BJ (cell line): ENCODE data around the gene CDKN2AIPNL. TPM values are rescaled to one million over a fixed set of nuclear protein-coding genes. Genes with fewer than 3 reads are reported as not detected.
"Not testable (repeated sequence)": the region's sequence is repeated elsewhere in the genome, so short reads cannot be mapped to it uniquely, and the experiment has no call there.

ENCODE experiments used
- CTCF ChIA-PET: fragments of 350-600 bp; formaldehyde crosslinking; extraction: SDS; loops from one replicate; lab custom pipeline; 2021; ENCODE audit warnings: antibody characterized with exemption, inconsistent platforms; lab: Yijun Ruan, JAX
- POLR2A ChIA-PET: fragments of 300-600 bp; sonication (Branson Sonifier 250); formaldehyde crosslinking; extraction: SDS; loops from one replicate; lab custom pipeline; 2021; ENCODE audit warnings: antibody characterized with exemption; lab: Charles Lee
- DNase-seq: peaks from one replicate; pipeline ENCODE4 v3.0.0-alpha.2; 2011; ENCODE audit warnings: low read depth
- H3K27me3 ChIP-seq: 2 replicates; pipeline ENCODE4 v1.6.0; 2011; ENCODE audit warnings: low read length; ENCODE audit not compliant: control insufficient read depth, insufficient read depth
- H3K36me3 ChIP-seq: 2 replicates; pipeline ENCODE4 v1.5.1; 2011; ENCODE audit warnings: low read length; ENCODE audit not compliant: control insufficient read depth, insufficient read depth
- H3K4me3 ChIP-seq: 2 replicates; pipeline ENCODE4 v1.5.1; 2011; ENCODE audit warnings: low read depth, mild to moderate bottlenecking, control low read depth, low read length
- CTCF ChIP-seq: IDR thresholded peaks from 2 replicates; pipeline ENCODE4 v1.5.1; 2011; ENCODE audit warnings: low read depth, mild to moderate bottlenecking, control low read depth, inconsistent platforms, low read length, moderate library complexity; ENCODE audit not compliant: insufficient read depth
- polyA plus RNA-seq: library from polyadenylated mRNA; depleted of rRNA; stranded (reverse); fragments of >200 nt; gene quantifications from 2 replicates; pipeline ENCODE4 v1.2.3, GENCODE V29; 2011

The CDKN2AIPNL gene
- polyA plus RNA-seq, 1 experiment, result 10.5 TPM

GRCh38 chr5:134392301-134392700 lies 19.4 kb downstream of the CDKN2AIPNL start:
- POLR2A ChIA-PET, result no interaction called here

GRCh38 chr5:134387443-134387842 lies 24.2 kb downstream of the CDKN2AIPNL start:
- TF ChIP-seq CTCF, result no peak
- no peak for DNase-seq
- H3K36me3 ChIP-seq, result peaks cover 7% of the 10 kb centered on the region
- ChIA-PET POLR2A (no interaction called here), CTCF (interaction anchor here (1.6 kb wide), 1 partner anchor 16 kb away, joined by 3 read pairs; the partner anchor contains the start of gene UBE2B)
- no peak overlapping the region for H3K4me3 ChIP-seq
- no peaks in the 10 kb centered on the region for H3K27me3 ChIP-seq

More at GRCh38 chr5:134392301-134392700, 19.4 kb downstream of the CDKN2AIPNL start:
- TF ChIP-seq CTCF, result no peak
- H3K36me3 ChIP-seq, result peaks cover 4% of the 10 kb centered on the region
- H3K4me3 ChIP-seq, result no peak overlapping the region
- no peaks in the 10 kb centered on the region for H3K27me3 ChIP-seq
- DNase-seq, result no peak
- CTCF ChIA-PET, result interaction anchor here (1.0 to 1.7 kb wide), 4 partner anchors 10 to 186 kb away, joined by 3 to 6 read pairs (median 5); partner anchors contain the start of gene UBE2B

- POLR2A ChIA-PET, result no interaction called here
- no peak for DNase-seq
- CTCF ChIA-PET, result interaction anchor here (0.7 to 2.1 kb wide), 4 partner anchors 10 to 194 kb away, joined by 3 to 5 read pairs (median 3); no protein-coding TSS in a partner anchor
- Histone ChIP-seq H3K27me3 (no peaks in the 10 kb centered on the region), H3K4me3 (no peak overlapping the region), H3K36me3 (peaks cover 17% of the 10 kb centered on the region)
- TF ChIP-seq CTCF, result no peak
Observed at GRCh38 chr5:134383980-134384697, 27.5 kb downstream of the CDKN2AIPNL start.

GRCh38 chr5:134382204-134382603 lies 29.5 kb downstream of the CDKN2AIPNL start:
- CTCF ChIA-PET, result interaction anchor here (0.9 to 1.2 kb wide), 3 partner anchors 10 to 196 kb away, joined by 3 to 4 read pairs (median 3); partner anchors contain the start of gene CDKN2AIPNL
- DNase-seq, POLR2A ChIA-PET, H3K27me3 ChIP-seq, H3K4me3 ChIP-seq: not testable (repeated sequence)
- H3K36me3 ChIP-seq, result peaks cover 21% of the 10 kb centered on the region

GRCh38 chr5:134380346-134380745 lies 31.3 kb downstream of the CDKN2AIPNL start:
- ChIA-PET POLR2A (no interaction called here), CTCF (interaction anchor here (1.1 to 1.9 kb wide), 3 partner anchors 8 to 207 kb away, joined by 3 to 5 read pairs (median 4); partner anchors contain the start of gene UBE2B)

More at GRCh38 chr5:134380346-134380745, 31.3 kb downstream of the CDKN2AIPNL start:
- Histone ChIP-seq H3K4me3 (no peak overlapping the region), H3K36me3 (peaks cover 22% of the 10 kb centered on the region), H3K27me3 (no peaks in the 10 kb centered on the region)
- DNase-seq, result no peak
- TF ChIP-seq CTCF, result no peak
